ENCODE data around the gene CEP104. TPM values are rescaled to one million over a fixed set of nuclear protein-coding genes. Genes with fewer than 3 reads are reported as not detected.

The CEP104 gene
- total RNA-seq, 1 experiment from 2014 or later, result 34.5 TPM

DNA sequence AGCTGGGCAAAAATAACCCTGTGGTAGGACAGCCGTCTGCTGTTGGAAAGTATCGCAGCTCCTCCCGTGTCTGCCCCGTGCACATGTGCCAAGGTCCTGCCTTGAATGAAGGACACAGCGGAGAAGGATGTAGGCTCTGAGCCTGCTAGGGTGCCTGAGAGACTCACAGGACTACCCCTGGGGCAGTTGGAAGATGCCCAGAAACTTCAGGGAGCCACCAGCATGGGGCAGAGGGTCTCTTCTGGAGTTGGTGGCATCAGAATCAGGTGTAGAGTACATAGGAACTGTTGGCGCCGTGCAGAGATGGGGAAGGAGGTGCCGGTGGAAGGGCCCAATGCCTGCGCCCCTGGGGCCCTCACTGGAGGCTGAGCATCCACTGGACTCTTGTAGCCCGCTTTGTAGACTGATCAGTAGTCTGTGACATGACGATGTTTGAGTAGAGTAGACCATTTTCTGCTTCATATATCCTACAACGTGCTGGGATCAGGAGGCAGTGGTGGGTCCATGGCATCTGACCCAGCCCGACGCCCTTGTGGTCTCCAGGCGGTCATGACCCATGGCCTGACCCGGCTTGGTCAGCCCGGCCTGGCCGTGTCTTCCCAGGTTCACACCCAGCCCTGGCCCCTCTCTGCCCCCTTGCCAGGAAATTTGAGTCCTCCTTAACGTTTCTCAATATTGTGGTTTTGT is 48.4 kb upstream of the CEP104 start:
- H3K79me2 ChIP-seq (ENCODE audit: insufficient read depth, low read length), result no peaks in the 10 kb centered on the region

More for the DNA sequence above, 48.4 kb upstream of the CEP104 start:
- no peak overlapping the region for H2BK120ac ChIP-seq (ENCODE audit: low read depth, low read length, poor library complexity, severe bottlenecking)
- H3K18ac ChIP-seq (ENCODE audit: insufficient read length, low read depth, low read length), result no peak overlapping the region
- peaks cover 4% of the 10 kb centered on the region for H3K27me3 Mint-ChIP-seq (ENCODE audit: low read depth)
- no peak overlapping the region for H3T11ph ChIP-seq (ENCODE audit: low read length)
- H3K9me3 Mint-ChIP-seq, result no peaks in the 10 kb centered on the region
- no peak overlapping the region for H4K8ac ChIP-seq (replicated peaks; ENCODE audit: insufficient read length, low read depth, low read length)
- no peak overlapping the region for H4K91ac ChIP-seq (ENCODE audit: insufficient read length, low read depth, low read length)
- H3K4ac ChIP-seq (ENCODE audit: low read depth, low read length), result no peak overlapping the region
- no peak overlapping the region for H2AK5ac ChIP-seq (ENCODE audit: insufficient read length, low read length)
- H3K9ac ChIP-seq (ENCODE audit: extremely low read depth, insufficient read length, low read length), result no peak overlapping the region
- H3K79me1 ChIP-seq (ENCODE audit: insufficient read depth, low read depth, low read length, poor library complexity, severe bottlenecking), result no peaks in the 10 kb centered on the region
- no peak overlapping the region for H2BK12ac ChIP-seq (ENCODE audit: insufficient read length, low read depth, low read length)
- no peak overlapping the region for H2BK20ac ChIP-seq (ENCODE audit: low read depth, low read length, poor library complexity, severe bottlenecking)
- TF ChIP-seq, protein P1, sequence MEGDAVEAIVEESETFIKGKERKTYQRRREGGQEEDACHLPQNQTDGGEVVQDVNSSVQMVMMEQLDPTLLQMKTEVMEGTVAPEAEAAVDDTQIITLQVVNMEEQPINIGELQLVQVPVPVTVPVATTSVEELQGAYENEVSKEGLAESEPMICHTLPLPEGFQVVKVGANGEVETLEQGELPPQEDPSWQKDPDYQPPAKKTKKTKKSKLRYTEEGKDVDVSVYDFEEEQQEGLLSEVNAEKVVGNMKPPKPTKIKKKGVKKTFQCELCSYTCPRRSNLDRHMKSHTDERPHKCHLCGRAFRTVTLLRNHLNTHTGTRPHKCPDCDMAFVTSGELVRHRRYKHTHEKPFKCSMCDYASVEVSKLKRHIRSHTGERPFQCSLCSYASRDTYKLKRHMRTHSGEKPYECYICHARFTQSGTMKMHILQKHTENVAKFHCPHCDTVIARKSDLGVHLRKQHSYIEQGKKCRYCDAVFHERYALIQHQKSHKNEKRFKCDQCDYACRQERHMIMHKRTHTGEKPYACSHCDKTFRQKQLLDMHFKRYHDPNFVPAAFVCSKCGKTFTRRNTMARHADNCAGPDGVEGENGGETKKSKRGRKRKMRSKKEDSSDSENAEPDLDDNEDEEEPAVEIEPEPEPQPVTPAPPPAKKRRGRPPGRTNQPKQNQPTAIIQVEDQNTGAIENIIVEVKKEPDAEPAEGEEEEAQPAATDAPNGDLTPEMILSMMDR (conservative IDR thresholded peaks at IDR 0.05), result no peak
- no peak for DNase-seq
- no peaks in the 10 kb centered on the region for H3K27me3 ChIP-seq (ENCODE audit: insufficient read depth, low read length)
- H3K23me2 ChIP-seq (ENCODE audit: insufficient read length, low read depth, low read length, poor library complexity, severe bottlenecking), result no peaks in the 10 kb centered on the region
- H3K4me3 Mint-ChIP-seq, result no peak overlapping the region
- H3K4me1 Mint-ChIP-seq, result peaks cover 23 to 28% of the 10 kb centered on the region in 2 experiments
- H3K27ac Mint-ChIP-seq, result no peak overlapping the region
- H2BK5ac ChIP-seq (ENCODE audit: insufficient read length, low read length), result no peak overlapping the region
- H2AFZ ChIP-seq (ENCODE audit: low read length), result no peak overlapping the region
- H2BK15ac ChIP-seq (ENCODE audit: low read depth, low read length), result no peak overlapping the region
- no peaks in the 10 kb centered on the region for H3K9me3 ChIP-seq (ENCODE audit: control insufficient read depth, low read depth, low read length)
- H4K5ac ChIP-seq (ENCODE audit: insufficient read length, low read depth, low read length), result no peak overlapping the region
- H3K4me2 ChIP-seq (ENCODE audit: insufficient read depth, insufficient read length, low read length), result no peak overlapping the region
- H3K14ac ChIP-seq (ENCODE audit: insufficient read depth, low read length), result no peak overlapping the region
- H3K23ac ChIP-seq (ENCODE audit: insufficient read length, low read depth, low read length), result no peak overlapping the region
- H3K27ac ChIP-seq (ENCODE audit: insufficient read length, low read depth, low read length), result no peak overlapping the region
- no peaks in the 10 kb centered on the region for H3K4me1 ChIP-seq (ENCODE audit: insufficient read depth, low read length)
- H4K20me1 ChIP-seq (ENCODE audit: control insufficient read depth, insufficient read depth, insufficient read length), result no peaks in the 10 kb centered on the region
- WGBS (ENCODE audit: extremely low coverage, insufficient read length, low lambda C conversion rate), result no CpG with 5 or more reads among the region's 19 CpGs
- H3K36me3 Mint-ChIP-seq (ENCODE audit: insufficient read depth in 1 of 3, low read depth in 3 of 3), result no peaks in the 10 kb centered on the region; a peak in 1 of 7 replicates
- no peak overlapping the region for H3K56ac ChIP-seq (ENCODE audit: insufficient read length, low read depth, low read length)

Measured in H9 (cell line).